GM12872 (cell line): ENCODE data around the gene ZNF587.

ENCODE experiments used
- CTCF ChIP-seq: IDR thresholded peaks from 3 replicates; pipeline ENCODE4 v1.5.1; 2011; ENCODE audit warnings: low read depth, mild to moderate bottlenecking, low read length, moderate library complexity; ENCODE audit not compliant: insufficient read depth

ZNF587 gene

DNA sequence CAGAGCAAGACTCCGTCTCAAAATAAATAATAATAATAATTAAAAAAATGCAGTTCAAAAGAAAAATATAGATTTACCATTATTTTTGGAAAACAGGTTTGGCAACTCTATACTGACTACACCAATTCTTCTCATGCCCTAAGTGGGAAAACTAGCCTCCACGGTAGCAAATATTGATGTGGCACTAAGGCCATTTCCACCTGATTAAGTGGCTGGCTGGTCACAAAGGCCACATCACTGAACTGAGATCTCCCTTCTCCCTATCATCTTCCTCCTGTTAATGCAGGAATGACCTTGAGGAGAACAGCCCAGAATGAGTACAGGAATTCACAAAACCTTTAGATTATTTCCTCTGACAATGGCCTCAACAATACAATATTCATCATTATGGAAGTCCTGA, 20.6 kb downstream of the ZNF587 start:
- TF ChIP-seq CTCF = no peak

DNA sequence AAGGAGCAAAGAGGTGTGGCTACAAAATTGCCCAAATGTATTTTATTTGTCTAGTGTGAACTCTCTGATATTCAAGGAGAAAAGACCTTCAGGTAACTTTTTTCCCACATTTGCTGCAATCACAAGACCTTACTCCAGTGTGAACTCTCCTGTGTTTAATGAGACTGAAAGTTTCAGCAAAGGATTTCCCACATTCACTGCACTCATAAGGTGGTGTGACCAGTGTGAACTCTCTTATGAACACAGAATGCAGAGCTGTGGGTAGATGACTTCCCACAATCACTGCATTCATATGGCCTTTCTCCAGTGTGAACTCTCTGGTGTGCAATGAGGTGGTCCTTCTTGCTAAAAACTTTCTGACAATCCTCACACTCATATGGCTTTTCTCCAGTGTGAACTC, 22.8 kb downstream of the ZNF587 start:
- TF ChIP-seq CTCF = no peak

GRCh38 chr19:57886046-57886445, 36.4 kb downstream of the ZNF587 start:
- TF ChIP-seq CTCF = no peak

- TF ChIP-seq CTCF = no peak
These were observed 37.7 kb downstream of the ZNF587 start for GRCh38 chr19:57887195-57887941.

DNA sequence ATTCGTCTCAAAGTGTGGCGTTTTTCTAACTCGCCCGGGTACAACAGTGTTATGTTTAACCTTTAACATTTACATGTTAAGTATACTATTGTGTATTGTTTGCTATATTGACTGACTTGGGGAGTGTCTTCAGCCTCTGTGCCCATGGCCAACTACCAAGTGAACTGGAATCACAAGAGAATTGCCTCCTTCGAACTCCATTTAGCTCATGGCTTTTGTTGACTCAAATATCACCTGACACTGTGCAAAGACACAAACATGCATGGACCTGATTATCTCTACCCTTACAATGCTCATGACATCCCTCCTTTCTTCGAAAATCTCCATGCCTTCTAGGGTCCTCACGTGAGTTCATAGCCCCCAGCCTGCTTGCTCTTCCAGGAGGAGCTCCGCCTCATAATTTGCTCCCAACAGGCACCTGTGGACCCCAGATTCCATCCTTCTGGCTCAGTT, 38.5 kb downstream of the ZNF587 start:
- TF ChIP-seq CTCF = no peak

- TF ChIP-seq CTCF = peak; percentile 25; the same call in 1 of the 3 replicates
These were observed 39.0 kb downstream of the ZNF587 start, which contains the start of gene ZNF814 for GRCh38 chr19:57888560-57889231. TSS of gene ZNF814 (minus strand) at chr19:57889037. CDS start at chr19:57888802, 235 bp downstream.

DNA sequence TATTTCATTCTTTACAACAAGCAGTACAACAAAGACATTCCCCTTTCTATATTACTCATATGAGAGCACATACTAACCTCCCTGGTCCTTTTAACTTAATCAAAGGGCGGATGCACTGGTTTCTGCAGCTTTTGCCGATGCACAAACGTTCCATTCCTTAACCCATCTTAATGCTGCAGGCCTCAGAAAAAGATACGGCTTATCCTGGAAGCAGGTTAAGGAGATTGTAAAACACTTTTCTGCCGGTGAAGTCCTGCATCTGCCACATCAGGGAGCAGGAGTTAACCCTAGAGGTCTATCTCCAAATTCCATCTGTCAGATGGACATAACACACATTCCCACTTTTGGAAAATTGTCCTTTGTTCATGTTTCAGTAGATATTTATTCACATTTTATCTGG, 50.7 kb downstream of the ZNF587 start:
- no peak for TF ChIP-seq CTCF
